DMS 273 treated with DMSO at 0.1 percent for 48 hours (cell line): ENCODE results near the gene C9orf50.

Source experiments
- DNase-seq: peaks from one replicate; lab custom pipeline; 2025; lab: John Stamatoyannopoulos, UW

C9orf50 gene

DNA sequence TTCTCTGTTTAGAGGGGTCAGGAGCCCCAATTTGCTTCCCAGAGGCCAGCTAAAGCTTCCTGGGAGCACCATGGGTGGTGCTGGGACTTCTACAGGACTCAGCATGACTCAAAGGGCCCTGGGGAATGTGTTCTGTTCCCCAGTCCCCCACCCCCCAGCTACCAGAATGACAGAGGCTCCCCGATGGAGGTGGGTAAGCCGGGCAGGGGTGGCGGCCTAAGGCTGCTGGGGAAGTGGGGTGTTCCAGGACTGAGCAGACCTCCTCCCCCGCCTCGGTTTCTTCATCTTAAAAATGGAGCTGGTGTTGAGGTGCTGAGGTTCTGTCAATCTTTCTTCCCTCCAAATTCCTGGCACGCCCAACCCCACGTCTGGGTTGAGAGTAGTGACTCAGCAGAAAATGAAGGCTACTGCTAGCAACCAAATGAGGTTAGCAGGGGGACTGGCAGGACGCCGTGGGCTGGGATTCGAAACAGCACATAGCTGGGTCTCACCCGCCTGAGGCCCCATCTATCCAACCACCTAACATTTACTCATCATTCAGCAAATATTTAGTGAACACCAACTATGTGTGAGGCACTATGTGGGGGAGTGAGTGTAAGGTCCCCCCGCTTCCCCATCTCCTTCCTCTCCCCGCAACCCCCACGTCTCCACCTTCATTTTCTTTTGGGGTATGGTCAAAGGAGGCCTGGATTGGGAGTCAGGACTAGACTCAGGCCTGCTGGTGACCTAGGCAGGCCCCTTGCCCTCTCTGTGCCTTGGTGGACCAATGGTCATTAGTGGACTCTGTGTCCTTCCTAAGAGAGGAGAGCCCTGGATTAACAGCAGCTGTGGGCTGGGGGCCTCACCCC is 50.2 kb downstream of the C9orf50 start:
- no peak for DNase-seq

DNA sequence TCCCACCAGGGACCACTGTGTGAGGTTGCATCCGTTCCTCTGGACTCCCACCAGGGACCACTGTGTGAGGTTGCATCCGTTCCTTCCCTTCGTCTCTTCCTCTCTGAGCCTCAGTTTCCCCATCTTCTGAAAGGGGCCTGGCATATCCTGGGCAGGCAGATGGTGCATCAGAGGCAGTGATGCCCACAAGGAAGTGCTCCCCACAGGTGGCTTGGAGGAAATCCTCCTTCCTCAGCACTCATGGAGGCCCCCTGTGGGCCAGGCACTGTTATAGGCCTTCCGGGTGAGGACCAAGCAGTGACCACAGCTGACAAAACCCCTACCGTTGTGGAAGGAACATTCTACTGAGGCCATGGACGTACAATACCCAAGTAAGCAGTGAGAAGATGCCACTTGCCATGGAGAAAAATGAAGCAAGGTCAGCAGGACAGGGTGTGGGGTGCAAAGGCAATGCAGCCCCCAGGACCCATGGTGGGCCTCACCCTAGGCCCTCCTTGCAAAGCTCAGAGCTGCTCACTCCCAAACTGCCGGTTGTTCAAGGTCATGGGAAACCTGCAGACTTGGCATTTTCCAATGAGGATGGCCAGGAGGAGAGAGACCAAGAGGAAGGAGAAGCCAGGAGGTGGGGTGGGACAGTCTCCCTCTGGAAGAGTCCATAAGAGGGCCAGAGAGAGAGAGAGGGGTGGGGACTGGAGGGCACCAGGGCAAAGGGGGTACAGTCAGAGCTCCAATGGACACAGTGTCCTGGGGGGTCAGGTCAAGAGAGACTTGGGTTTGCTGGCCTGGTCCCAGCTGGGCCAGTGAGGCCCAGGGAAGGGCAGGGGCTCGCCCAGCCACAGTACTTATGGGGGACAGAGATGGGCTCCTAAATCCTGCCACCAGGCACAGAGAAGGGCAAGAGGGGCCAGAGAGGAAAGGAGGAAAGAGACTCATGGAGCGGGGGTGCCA is 51.1 kb downstream of the C9orf50 start:
- no peak for DNase-seq

DNA sequence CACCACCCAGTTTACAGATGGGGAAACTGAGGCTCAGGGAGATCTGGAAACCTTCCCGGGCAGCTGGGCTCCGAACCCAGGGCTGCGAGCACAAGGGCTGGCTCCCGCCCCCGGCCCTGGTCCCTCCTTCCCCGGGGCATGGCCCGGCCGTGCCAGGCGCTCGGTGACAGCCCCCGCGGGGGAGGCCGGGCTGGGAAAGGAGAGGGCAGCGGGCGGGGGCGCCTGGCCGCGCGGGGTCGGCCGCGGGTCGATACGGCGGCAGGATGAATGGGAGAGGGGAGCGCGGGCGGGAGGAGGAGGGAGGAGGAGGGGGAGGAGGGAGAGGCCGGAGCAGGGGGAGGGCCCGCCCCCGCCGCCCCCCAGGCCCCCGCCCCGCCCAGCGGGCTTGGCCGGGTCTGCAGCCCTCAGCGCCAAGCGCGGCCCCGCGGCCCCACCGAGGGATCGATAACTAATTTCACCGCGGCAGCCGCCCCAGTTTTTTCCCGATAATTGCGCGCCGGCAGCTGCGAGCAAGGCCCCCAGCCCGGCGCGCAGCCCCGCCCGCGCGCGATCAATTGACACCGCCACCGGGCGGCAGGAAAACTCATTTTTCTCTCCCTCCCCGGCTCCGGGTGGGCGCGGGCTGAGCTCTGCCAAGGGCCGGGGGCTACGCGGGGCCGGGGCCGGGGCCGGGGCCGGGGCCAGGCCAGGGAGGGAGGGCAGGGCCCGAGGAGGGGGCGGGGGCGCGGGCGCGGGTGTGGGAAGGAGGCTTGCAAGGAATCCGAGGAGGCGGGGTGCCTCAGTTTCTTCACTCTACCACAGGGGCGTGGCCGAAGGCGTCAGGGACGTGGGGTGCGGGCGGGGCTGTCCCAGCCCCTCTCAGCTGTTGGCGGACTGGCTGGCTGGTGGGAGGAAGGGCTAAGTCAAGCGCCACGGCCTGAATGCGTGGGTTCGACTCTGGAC is 52.1 kb downstream of the C9orf50 start:
- no peak for DNase-seq

DNA sequence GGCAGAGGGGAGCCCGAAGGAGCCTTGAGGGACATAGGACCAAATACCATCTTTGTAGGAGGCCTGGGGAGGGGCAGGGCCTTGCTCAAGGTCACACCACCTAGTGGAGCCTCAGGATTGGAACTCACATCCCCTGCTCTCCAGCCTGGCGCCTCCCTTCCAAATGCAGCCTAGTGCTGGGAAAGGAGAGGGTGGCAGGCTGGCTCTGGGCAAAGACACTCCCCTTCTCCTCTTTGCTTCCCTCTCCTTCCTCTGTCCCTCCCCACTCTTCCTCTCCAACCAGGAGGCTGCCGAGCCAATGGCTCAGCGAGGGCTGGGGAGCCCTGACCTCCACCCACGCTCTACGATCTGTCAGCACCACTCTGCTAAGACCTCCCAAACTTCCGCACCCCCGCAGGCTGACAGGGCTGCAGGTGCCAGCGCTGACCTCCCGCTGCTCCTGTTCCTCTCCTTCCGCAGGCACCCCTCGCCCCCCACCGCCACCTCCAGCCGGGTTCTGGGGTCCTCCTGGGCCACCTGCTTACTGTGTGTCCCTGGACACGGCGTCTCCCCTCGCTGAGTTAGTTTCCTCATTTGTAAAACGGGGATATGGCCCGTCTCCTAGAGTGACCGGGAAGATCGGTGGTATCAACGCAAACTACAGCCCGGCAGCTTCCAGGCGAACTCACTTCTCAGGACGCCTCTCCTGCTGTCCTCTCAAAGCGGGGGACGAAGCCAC is 52.9 kb downstream of the C9orf50 start:
- DNase-seq, result peak; percentile 50

DNA sequence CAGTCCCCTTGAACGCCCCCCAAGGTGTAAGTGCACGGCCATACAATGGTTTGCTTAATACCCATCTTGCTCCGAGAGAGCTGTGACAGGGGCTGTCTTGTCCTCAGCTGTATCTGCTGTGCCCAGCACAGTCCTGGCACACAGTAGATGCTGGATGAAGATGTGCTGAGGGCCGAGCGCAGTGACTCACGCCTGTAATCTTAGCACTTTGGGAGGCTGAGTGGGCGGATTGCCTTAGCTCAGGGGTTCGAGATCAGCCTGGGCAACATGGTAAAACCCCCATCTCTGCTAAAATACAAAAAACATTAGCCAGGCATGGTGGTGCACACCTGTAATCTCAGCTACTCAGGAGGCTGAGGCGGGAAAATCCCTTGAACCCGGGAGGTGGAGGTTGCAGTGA is 53.6 kb downstream of the C9orf50 start:
- DNase-seq, result no peak

DNA sequence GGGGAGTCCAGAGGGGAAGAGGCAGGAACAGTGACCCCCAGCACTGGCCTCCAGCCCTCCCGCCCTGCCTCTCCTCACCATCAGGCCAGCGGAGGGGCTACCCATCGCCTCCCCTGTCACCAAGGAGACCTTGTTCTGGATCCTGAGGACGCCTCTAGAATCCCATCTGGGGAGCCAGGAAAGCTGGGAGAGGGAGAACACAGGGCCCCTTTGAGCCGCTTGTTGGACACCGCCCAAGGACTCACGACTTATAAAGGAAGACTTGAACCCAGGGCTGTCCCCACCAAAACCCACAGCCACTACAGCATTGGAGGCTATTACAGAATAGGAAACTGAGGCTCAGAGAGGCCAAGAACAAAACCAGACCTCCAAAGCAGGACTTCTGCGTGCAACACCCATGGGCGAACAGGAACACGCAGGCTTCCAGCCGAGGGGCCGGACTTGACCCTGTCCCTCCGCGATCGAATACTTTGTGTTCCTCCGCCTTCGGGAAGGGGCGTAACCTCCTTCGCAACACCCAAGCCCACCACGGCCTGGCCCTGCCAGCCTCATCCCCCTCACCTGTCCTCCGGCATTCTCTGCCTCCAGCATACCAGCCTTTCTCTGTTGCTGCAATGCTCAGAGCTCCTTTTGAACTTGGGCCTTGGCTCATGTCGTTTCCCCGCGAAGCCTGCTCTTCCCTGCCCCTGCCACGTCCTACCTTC is 54.2 kb downstream of the C9orf50 start:
- no peak for DNase-seq

DNA sequence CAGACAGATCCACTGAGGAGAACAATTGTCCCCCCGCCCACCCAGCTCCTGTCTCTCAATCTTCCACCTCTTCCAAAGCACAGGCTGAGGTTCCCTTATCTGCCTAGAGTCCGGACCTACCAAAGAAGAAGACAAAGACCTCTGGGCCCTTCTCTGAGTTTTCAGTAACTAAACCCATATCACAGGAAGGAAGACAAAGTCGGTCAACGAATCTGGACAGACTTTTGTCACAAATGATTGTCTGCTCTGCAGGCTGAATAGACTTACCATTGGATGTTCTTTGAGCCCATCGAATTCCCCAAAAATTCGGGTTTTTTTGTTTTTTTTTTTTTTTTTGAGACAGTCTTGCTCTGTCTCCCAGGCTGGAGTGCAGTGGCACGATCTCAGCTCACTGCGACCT is 58.0 kb downstream of the C9orf50 start:
- DNase-seq, result no peak

DNA sequence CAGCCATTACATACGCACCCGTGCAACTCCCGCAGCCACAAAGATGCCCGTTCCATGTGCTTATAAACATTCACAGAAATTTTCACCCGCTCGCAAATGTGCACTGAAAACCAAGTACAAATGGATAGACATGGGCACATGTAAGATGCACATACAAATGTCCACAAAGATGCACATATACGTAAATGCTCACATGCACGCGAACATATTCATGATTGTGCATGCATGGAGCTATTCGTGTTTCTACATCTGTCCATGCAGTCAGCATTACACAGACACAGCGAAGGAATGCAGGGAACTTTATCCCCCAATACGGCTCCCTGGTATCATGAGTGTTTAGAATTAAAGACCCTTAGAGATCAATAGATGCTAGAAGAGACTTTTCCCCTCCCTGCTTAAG is 58.4 kb downstream of the C9orf50 start:
- no peak for DNase-seq
